Muscle of arm (tissue), 12 donors: ENCODE data around the gene BMX. TPM values are rescaled to one million over a fixed set of nuclear protein-coding genes. Genes with fewer than 3 reads are reported as not detected.

Source experiments
- DNase-seq: peaks from one replicate; pipeline ENCODE4 v3.0.0-alpha.2; 2013
- polyA plus RNA-seq, 12 donors: library from polyadenylated mRNA; unstranded; fragments of 120-200 nt; gene quantifications; one replicate each; pipeline ENCODE4 v1.2.1, GENCODE V29; 2013; ENCODE audit not compliant: insufficient read length in 12 of 12

Gene BMX
- polyA plus RNA-seq, 12 donors, result 1.4 to 5.6 (median 2.4) TPM; not detected in 2

GRCh38 chrX:15567886-15568616, 67.4 kb downstream of the BMX start:
- no peak for DNase-seq

GRCh38 chrX:15570145-15570544, 69.5 kb downstream of the BMX start:
- no peak for DNase-seq

- DNase-seq, result no peak
These were observed 73.4 kb downstream of the BMX start for GRCh38 chrX:15574017-15574416.

- no peak for DNase-seq
These were observed 75.4 kb downstream of the BMX start for GRCh38 chrX:15576019-15576418.

GRCh38 chrX:15579778-15580747, 79.5 kb downstream of the BMX start:
- no peak for DNase-seq

GRCh38 chrX:15594371-15594770, 93.8 kb downstream of the BMX start:
- no peak for DNase-seq

GRCh38 chrX:15598026-15598425, 97.4 kb downstream of the BMX start:
- no peak for DNase-seq

- no peak for DNase-seq
These were observed 98.9 kb downstream of the BMX start for GRCh38 chrX:15599461-15599860.

- DNase-seq, result no peak
These were observed 99.4 kb downstream of the BMX start for GRCh38 chrX:15600049-15600448.

- no peak for DNase-seq
These were observed 100.1 kb downstream of the BMX start, which contains the start of gene ACE2 for GRCh38 chrX:15600745-15601144. ACE2 (minus strand) TSS chrX:15600960; CDS start chrX:15600911, 49 bp downstream.

GRCh38 chrX:15601932-15602331, 101.3 kb downstream of the BMX start:
- DNase-seq, result no peak

GRCh38 chrX:15602761-15603160, 102.2 kb downstream of the BMX start:
- DNase-seq, result no peak

- no peak for DNase-seq
These were observed 104.6 kb downstream of the BMX start for GRCh38 chrX:15605226-15605625.

Other genes with a start within 250 kb of the BMX start
- gene ASB9, start 230.7 kb upstream of the BMX start, polyA plus RNA-seq, result 1 to 10 TPM in 10 of 12 donors, not detected in 2; 2.3 to 6.7 (median 4.2) TPM
- 10 to 100 TPM in 5 of 12 donors, 1 to 10 TPM in 6, not detected in 1; 2.3 to 14.3 (median 7.8) TPM for gene ASB11, start 185.2 kb upstream of the BMX start, polyA plus RNA-seq
- 10 to 100 TPM in 3 of 12 donors, 1 to 10 TPM in 7, not detected in 2; 5.8 to 16.7 (median 7.1) TPM for gene PIGA, start 165.3 kb upstream of the BMX start, polyA plus RNA-seq
- 1 to 10 TPM in 7 of 12 donors, under 1 TPM in 3, not detected in 2; 0.45 to 1.7 (median 1.1) TPM for gene VEGFD, start 116.4 kb upstream of the BMX start, polyA plus RNA-seq
- gene PIR, start 7.5 kb upstream of the BMX start, polyA plus RNA-seq, result 1 to 10 TPM in 10 of 12 donors, not detected in 2; 2.1 to 5.4 (median 3.2) TPM
- gene ACE2, start 100.2 kb downstream of the BMX start, polyA plus RNA-seq, result 10 to 100 TPM in 1 of 12 donors, under 1 TPM in 4, not detected in 7; 0.05 to 14.2 (median 0.33) TPM
- 1 to 10 TPM in 1 of 12 donors, under 1 TPM in 9, not detected in 2; 0.40 to 1.0 (median 0.59) TPM for gene CLTRN, start 164.0 kb downstream of the BMX start, polyA plus RNA-seq
- gene CA5B, start 237.5 kb downstream of the BMX start, polyA plus RNA-seq, result 1 to 10 TPM in 10 of 12 donors, not detected in 2; 3.2 to 9.6 (median 5.9) TPM